OCI-LY7 (cell line): ENCODE results near the gene FPGT. TPM values are rescaled to one million over a fixed set of nuclear protein-coding genes. Genes with fewer than 3 reads are reported as not detected.

Experiments used
- BruUV-seq: library from RNA; stranded (reverse); fragments of 400-500 nt; replicated peaks from 2 replicates; lab custom pipeline; 2021; lab: Mats Ljungman, UMichigan
- CTCF ChIA-PET: fragments of 300-600 bp; sonication (Branson Sonifier 250); formaldehyde crosslinking; loops from one replicate; lab custom pipeline; 2022; ENCODE audit warnings: antibody characterized with exemption; ENCODE audit not compliant: unreplicated experiment; lab: Charles Lee
- POLR2A ChIA-PET: fragments of 300-600 bp; sonication (Branson Sonifier 250); formaldehyde crosslinking; loops from one replicate; lab custom pipeline; 2022; ENCODE audit warnings: antibody characterized with exemption; lab: Charles Lee
- DNase-seq: peaks from one replicate; pipeline ENCODE4 v3.0.0-alpha.2; 2015; ENCODE audit warnings: low spot score
- H2AFZ ChIP-seq: fragments of 200-600 bp; sonication (generic), shearing (Covaris generic); 2 replicates; pipeline ENCODE4 v1.6.1; 2014; ENCODE audit warnings: mild to moderate bottlenecking, antibody characterized with exemption, low read length, moderate library complexity
- H3K27ac ChIP-seq: fragments of 200-600 bp; sonication (generic); 2 replicates; pipeline ENCODE4 v1.5.1; 2014; ENCODE audit warnings: mixed run types, low read depth, mild to moderate bottlenecking, moderate library complexity, low read length, inconsistent platforms; ENCODE audit not compliant: poor library complexity, severe bottlenecking
- H3K36me3 ChIP-seq: fragments of 200-600 bp; sonication (generic); 2 replicates; pipeline ENCODE4 v1.6.1; 2014; ENCODE audit warnings: mild to moderate bottlenecking, antibody characterized with exemption, low read length, moderate library complexity, mixed read lengths; ENCODE audit not compliant: insufficient read depth
- H3K4me1 ChIP-seq: fragments of 200-600 bp; sonication (generic); 2 replicates; pipeline ENCODE4 v1.5.1; 2014; ENCODE audit warnings: mild to moderate bottlenecking, low read length; ENCODE audit not compliant: insufficient read depth, poor library complexity, severe bottlenecking
- H3K4me2 ChIP-seq: fragments of 200-600 bp; sonication (generic); 2 replicates; pipeline ENCODE4 v1.6.1; 2014; ENCODE audit warnings: mild to moderate bottlenecking, low read length
- H3K4me3 ChIP-seq: fragments of 200-600 bp; sonication (generic); 2 replicates; pipeline ENCODE4 v1.5.1; 2014; ENCODE audit warnings: mild to moderate bottlenecking, low read depth, low read length; ENCODE audit not compliant: poor library complexity, severe bottlenecking
- H3K79me2 ChIP-seq: fragments of 200-600 bp; sonication (generic); 2 replicates; pipeline ENCODE4 v1.6.1; 2016; ENCODE audit warnings: low read depth, mild to moderate bottlenecking, low read length, moderate library complexity, mixed read lengths; ENCODE audit not compliant: insufficient read depth
- H3K9me2 ChIP-seq: fragments of 200-600 bp; sonication (generic); 2 replicates; pipeline ENCODE4 v1.6.1; 2016; ENCODE audit warnings: mild to moderate bottlenecking, low read length, mixed read lengths; ENCODE audit not compliant: insufficient read depth
- H3K9me3 ChIP-seq: fragments of 200-600 bp; sonication (generic); 2 replicates; pipeline ENCODE4 v1.6.1; 2014; ENCODE audit warnings: mild to moderate bottlenecking, mixed run types, low read length, mixed read lengths
- H4K20me1 ChIP-seq: fragments of 200-600 bp; sonication (generic); 2 replicates; pipeline ENCODE4 v1.6.1; 2014; ENCODE audit warnings: mild to moderate bottlenecking, antibody characterized with exemption, low read length, moderate library complexity, mixed read lengths; ENCODE audit not compliant: insufficient read depth
- CTCF ChIP-seq: fragments of 200-600 bp; sonication (generic); conservative IDR thresholded peaks from 2 replicates; pipeline ENCODE4 v1.5.1; 2014; ENCODE audit warnings: mild to moderate bottlenecking, antibody characterized with exemption, low read length, moderate library complexity, mixed read lengths
- EZH2phosphoT487 ChIP-seq: fragments of 200-600 bp; sonication (generic); IDR thresholded peaks from 2 replicates; pipeline ENCODE4 v1.6.1; 2018; ENCODE audit warnings: low read depth, borderline replicate concordance, mild to moderate bottlenecking, mixed run types, antibody characterized with exemption, low read length, moderate library complexity, mixed read lengths
- intact Hi-C: fragments of 100-400 bp; cut with micrococcal nuclease; formaldehyde crosslinking; loops from one replicate; pipeline ENCODE4 v1.10.0; 2022; ENCODE audit not compliant: unreplicated experiment
- total RNA-seq, 2 experiments: library from RNA; depleted of rRNA in 1 of 2; stranded (reverse); fragments of >200 nt in 1 of 2; shearing (Covaris generic) in 1 of 2; gene quantifications; 2 replicates each; pipeline ENCODE4 v1.2.3, GENCODE V29; 2014 to 2022

FPGT gene
- total RNA-seq, 2 experiments from 2014 or later: 9.2 to 9.4 TPM

GRCh38 chr1:74180490-74180889, 17.6 kb upstream of the FPGT start:
- Histone ChIP-seq H2AFZ (no peak overlapping the region), H4K20me1 (no peaks in the 10 kb centered on the region), H3K27ac (no peak overlapping the region), H3K4me2 (no peak overlapping the region), H3K4me1 (no peaks in the 10 kb centered on the region), H3K9me3 (no peaks in the 10 kb centered on the region), H3K36me3 (no peaks in the 10 kb centered on the region), H3K9me2 (no peaks in the 10 kb centered on the region), H3K79me2 (no peaks in the 10 kb centered on the region), H3K4me3 (no peak overlapping the region)
- intact Hi-C loops: no loop called here
- no peak for DNase-seq
- ChIA-PET POLR2A (no interaction called here), CTCF (no interaction called here)
- BruUV-seq: no TSS peak
- no peak for TF ChIP-seq EZH2phosphoT487
- no peak for TF ChIP-seq CTCF

GRCh38 chr1:74193908-74194307, 4.1 kb upstream of the FPGT start:
- CTCF ChIA-PET: no interaction called here
- H3K79me2 ChIP-seq: no peaks in the 10 kb centered on the region
- no peaks in the 10 kb centered on the region for H3K9me3 ChIP-seq

More at GRCh38 chr1:74193908-74194307, 4.1 kb upstream of the FPGT start:
- POLR2A ChIA-PET: interaction anchor here (1.1 kb wide), 1 partner anchor 10 kb away, joined by 3 read pairs; no protein-coding TSS in a partner anchor
- no TSS peak for BruUV-seq
- no peak for DNase-seq
- intact Hi-C loops: no loop called here
- Histone ChIP-seq H3K36me3 (no peaks in the 10 kb centered on the region), H4K20me1 (no peaks in the 10 kb centered on the region), H3K9me2 (no peaks in the 10 kb centered on the region), H2AFZ (no peak overlapping the region), H3K27ac (no peak overlapping the region), H3K4me3 (no peak overlapping the region), H3K4me2 (no peak overlapping the region), H3K4me1 (peaks cover 8% of the 10 kb centered on the region)
- TF ChIP-seq EZH2phosphoT487 (no peak), CTCF (no peak)
